Loucy (cell line): Measurements from ENCODE around the gene FLOT1.
A peak's percentile ranks its signal among the peaks of the same experiment; 100 is the strongest.

ENCODE experiments used
- H2AFZ ChIP-seq: fragments of 200-600 bp; sonication (generic); 2 replicates; pipeline ENCODE4 v1.6.0; 2016; ENCODE audit warnings: antibody characterized with exemption, mild to moderate bottlenecking, low read length, moderate library complexity
- H3F3A ChIP-seq: fragments of 200-600 bp; 2 replicates; pipeline ENCODE4 v1.6.0; 2016; ENCODE audit warnings: antibody characterized with exemption, low read depth, mild to moderate bottlenecking
- H3K27me3 ChIP-seq: fragments of 200-600 bp; sonication (generic); 2 replicates; pipeline ENCODE4 v1.6.1; 2014; ENCODE audit warnings: low read length, mild to moderate bottlenecking; ENCODE audit not compliant: insufficient read depth, poor library complexity, severe bottlenecking
- H3K36me3 ChIP-seq: fragments of 200-600 bp; sonication (generic); 2 replicates; pipeline ENCODE4 v1.6.1; 2016; ENCODE audit warnings: low read length; ENCODE audit not compliant: insufficient read depth
- H3K4me1 ChIP-seq: fragments of 200-600 bp; sonication (generic); 2 replicates; pipeline ENCODE4 v1.5.1; 2014; ENCODE audit warnings: low read length, mild to moderate bottlenecking; ENCODE audit not compliant: insufficient read depth, poor library complexity, severe bottlenecking
- H3K4me2 ChIP-seq: fragments of 200-600 bp; sonication (generic); 2 replicates; pipeline ENCODE4 v1.6.0; 2014; ENCODE audit warnings: antibody characterized with exemption, low read length, low read depth, mild to moderate bottlenecking; ENCODE audit not compliant: poor library complexity, severe bottlenecking
- H3K4me3 ChIP-seq: fragments of 200-600 bp; sonication (generic); 2 replicates; pipeline ENCODE4 v1.5.1; 2014; ENCODE audit warnings: low read length, mild to moderate bottlenecking, mixed read lengths; ENCODE audit not compliant: poor library complexity, severe bottlenecking
- H3K79me2 ChIP-seq: fragments of 200-600 bp; sonication (generic); 2 replicates; pipeline ENCODE4 v1.6.1; 2014; ENCODE audit warnings: low read length; ENCODE audit not compliant: insufficient read depth
- H3K9ac ChIP-seq: fragments of 200-600 bp; sonication (generic); 2 replicates; pipeline ENCODE4 v1.6.0; 2014; ENCODE audit warnings: mild to moderate bottlenecking, low read depth, low read length, moderate library complexity; ENCODE audit not compliant: poor library complexity, severe bottlenecking
- H3K9me2 ChIP-seq: fragments of 200-600 bp; sonication (generic); replicated peaks from 2 replicates; pipeline ENCODE4 v1.6.1; 2016; ENCODE audit warnings: low read depth, low read length, mixed read lengths
- H3K9me3 ChIP-seq: fragments of 200-600 bp; sonication (generic); 2 replicates; pipeline ENCODE4 v1.6.1; 2014; ENCODE audit warnings: mild to moderate bottlenecking, antibody characterized with exemption, low read length, low read depth; ENCODE audit not compliant: insufficient read depth
- H4K20me1 ChIP-seq: fragments of 200-600 bp; sonication (generic); 2 replicates; pipeline ENCODE4 v1.6.0; 2014; ENCODE audit warnings: antibody characterized with exemption, low read length, mild to moderate bottlenecking; ENCODE audit not compliant: insufficient read depth, poor library complexity, severe bottlenecking
- EZH2phosphoT487 ChIP-seq: fragments of 200-600 bp; IDR thresholded peaks from 2 replicates; pipeline ENCODE4 v1.6.1; 2018; ENCODE audit warnings: antibody characterized with exemption, mild to moderate bottlenecking, moderate library complexity, borderline replicate concordance
- TF ChIP-seq, protein P1 (sequence below): fragments of 200-600 bp; sonication (generic); conservative IDR thresholded peaks from 2 replicates; pipeline ENCODE4 v1.5.1; 2014; ENCODE audit warnings: mild to moderate bottlenecking, antibody characterized with exemption, low read length

Gene FLOT1

DNA sequence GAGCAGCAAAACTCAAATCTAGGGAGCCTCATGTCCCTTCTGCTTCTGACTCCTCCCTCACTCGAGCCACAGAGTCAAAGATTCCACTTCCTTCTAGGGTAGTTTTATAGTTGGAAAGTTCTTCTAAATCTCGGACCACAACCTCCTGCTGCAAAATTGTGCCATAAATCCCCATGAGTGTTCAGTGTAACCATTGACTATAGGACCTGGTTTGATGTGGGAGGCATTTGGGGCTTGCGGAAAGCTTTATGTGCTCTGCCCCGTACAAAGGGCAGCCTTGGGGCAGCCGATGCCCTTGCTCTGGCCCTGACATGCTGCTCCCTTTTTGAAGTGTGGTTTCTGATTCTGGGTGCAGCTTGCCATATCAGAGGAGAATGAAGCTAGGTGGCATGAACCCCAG lies 45.5 kb upstream of the FLOT1 start:
- no peak overlapping the region for H3K9ac ChIP-seq
- no peaks in the 10 kb centered on the region for H3F3A ChIP-seq
- no peaks in the 10 kb centered on the region for H3K36me3 ChIP-seq
- H3K79me2 ChIP-seq, result no peaks in the 10 kb centered on the region
- no peaks in the 10 kb centered on the region for H4K20me1 ChIP-seq
- peaks cover 13% of the 10 kb centered on the region for H3K4me1 ChIP-seq
- no peak overlapping the region for H2AFZ ChIP-seq
- no peak for TF ChIP-seq EZH2phosphoT487
- TF ChIP-seq, protein P1, sequence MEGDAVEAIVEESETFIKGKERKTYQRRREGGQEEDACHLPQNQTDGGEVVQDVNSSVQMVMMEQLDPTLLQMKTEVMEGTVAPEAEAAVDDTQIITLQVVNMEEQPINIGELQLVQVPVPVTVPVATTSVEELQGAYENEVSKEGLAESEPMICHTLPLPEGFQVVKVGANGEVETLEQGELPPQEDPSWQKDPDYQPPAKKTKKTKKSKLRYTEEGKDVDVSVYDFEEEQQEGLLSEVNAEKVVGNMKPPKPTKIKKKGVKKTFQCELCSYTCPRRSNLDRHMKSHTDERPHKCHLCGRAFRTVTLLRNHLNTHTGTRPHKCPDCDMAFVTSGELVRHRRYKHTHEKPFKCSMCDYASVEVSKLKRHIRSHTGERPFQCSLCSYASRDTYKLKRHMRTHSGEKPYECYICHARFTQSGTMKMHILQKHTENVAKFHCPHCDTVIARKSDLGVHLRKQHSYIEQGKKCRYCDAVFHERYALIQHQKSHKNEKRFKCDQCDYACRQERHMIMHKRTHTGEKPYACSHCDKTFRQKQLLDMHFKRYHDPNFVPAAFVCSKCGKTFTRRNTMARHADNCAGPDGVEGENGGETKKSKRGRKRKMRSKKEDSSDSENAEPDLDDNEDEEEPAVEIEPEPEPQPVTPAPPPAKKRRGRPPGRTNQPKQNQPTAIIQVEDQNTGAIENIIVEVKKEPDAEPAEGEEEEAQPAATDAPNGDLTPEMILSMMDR, result no peak
- peaks cover 28% of the 10 kb centered on the region for H3K27me3 ChIP-seq
- no peak overlapping the region for H3K4me3 ChIP-seq
- no peaks in the 10 kb centered on the region for H3K9me2 ChIP-seq
- H3K9me3 ChIP-seq, result no peaks in the 10 kb centered on the region
- H3K4me2 ChIP-seq, result peak overlapping the region; percentile 54

DNA sequence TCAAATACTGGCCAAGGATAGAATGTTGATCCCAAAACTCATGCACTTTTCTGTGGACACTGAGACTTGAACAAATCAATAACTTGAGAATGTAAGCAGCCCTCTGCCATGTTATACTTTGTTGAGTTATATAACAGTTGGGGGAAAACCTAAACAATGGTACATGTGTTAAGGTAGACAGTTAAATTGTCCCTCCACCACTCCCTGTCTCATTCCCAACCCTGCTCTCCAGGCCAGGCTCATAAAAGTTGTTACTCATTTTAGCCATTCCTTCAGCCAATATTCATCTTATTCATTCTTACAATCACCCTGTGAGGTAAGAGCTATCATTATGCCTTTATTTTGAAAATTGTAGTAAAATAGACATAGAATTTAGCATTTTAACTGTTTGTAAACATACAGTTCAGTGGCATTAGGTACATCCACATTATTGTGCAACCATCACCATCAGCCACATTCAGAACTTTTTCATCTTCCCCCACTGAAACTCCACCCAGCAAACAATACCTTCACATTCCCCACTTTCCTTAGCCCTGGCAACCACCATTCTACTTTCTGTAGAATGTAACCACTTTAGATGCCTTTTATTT lies 40.0 kb upstream of the FLOT1 start:
- H3K9me3 ChIP-seq, result no peaks in the 10 kb centered on the region
- H3K79me2 ChIP-seq, result no peaks in the 10 kb centered on the region
- no peaks in the 10 kb centered on the region for H4K20me1 ChIP-seq
- no peak overlapping the region for H3K9ac ChIP-seq
- no peak overlapping the region for H3K4me2 ChIP-seq
- no peaks in the 10 kb centered on the region for H3K4me1 ChIP-seq
- H3K27me3 ChIP-seq, result peaks cover 11% of the 10 kb centered on the region
- no peak overlapping the region for H3K4me3 ChIP-seq
- H3K9me2 ChIP-seq, result no peaks in the 10 kb centered on the region
- no peaks in the 10 kb centered on the region for H3K36me3 ChIP-seq
- TF ChIP-seq, protein P1, result no peak
- TF ChIP-seq EZH2phosphoT487, result no peak
- H3F3A ChIP-seq, result no peaks in the 10 kb centered on the region
- H2AFZ ChIP-seq, result no peak overlapping the region

DNA sequence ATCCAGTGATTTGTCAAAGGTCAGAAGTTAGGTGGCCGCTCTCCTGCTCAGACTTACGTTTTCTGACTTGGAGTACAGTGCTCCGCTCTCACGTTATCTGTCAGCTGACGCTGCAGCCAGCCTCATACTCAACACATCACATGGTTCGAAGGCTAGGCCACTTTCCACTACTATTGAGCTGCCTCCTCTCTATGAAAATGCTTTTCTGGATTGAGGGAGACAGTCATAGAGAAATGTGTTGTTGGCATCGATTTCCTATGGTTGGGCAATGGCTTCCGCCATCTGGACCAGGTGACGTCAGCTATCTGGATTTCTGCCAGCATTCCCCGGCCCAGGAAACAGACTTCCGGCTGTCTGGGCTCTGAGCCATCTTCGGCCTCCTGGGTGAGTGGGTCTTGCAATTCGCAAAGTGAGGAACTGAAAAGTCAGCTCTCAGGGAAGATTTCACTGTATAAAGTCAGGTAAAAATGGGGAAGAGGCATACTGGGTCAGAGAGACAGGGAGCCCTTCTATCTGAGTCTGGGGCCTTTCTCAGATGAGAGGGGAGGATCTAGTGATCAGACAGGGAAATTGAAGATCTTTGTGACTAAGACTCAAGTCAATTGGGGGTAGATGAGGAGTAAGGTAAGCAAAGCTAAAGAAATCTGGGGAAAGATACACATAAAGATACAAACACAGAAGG lies 39.4 kb upstream of the FLOT1 start:
- no peaks in the 10 kb centered on the region for H3K36me3 ChIP-seq
- no peaks in the 10 kb centered on the region for H4K20me1 ChIP-seq
- H3F3A ChIP-seq, result no peaks in the 10 kb centered on the region
- no peaks in the 10 kb centered on the region for H3K9me3 ChIP-seq
- no peak overlapping the region for H2AFZ ChIP-seq
- H3K4me3 ChIP-seq, result no peak overlapping the region
- no peaks in the 10 kb centered on the region for H3K9me2 ChIP-seq
- no peak for TF ChIP-seq EZH2phosphoT487
- TF ChIP-seq, protein P1, result no peak
- no peak overlapping the region for H3K4me2 ChIP-seq
- no peaks in the 10 kb centered on the region for H3K4me1 ChIP-seq
- no peak overlapping the region for H3K9ac ChIP-seq
- peaks cover 11% of the 10 kb centered on the region for H3K27me3 ChIP-seq
- H3K79me2 ChIP-seq, result no peaks in the 10 kb centered on the region
